Panc1 (cell line): ENCODE data around the gene CDK5. TPM values are rescaled to one million over a fixed set of nuclear protein-coding genes. Genes with fewer than 3 reads are reported as not detected.
A peak's percentile ranks its signal among the peaks of the same experiment; 100 is the strongest.

Experiments used
- ATAC-seq: fragments of 200-7000 bp; cut with Tn5 transposase; 2 replicates; pipeline ENCODE4 v1.9.1; 2020; ENCODE audit warnings: mild to moderate bottlenecking, moderate library complexity
- BruUV-seq: library from RNA; stranded (reverse); fragments of 400-500 nt; replicated peaks from 2 replicates; lab custom pipeline; 2021; lab: Mats Ljungman, UMichigan
- CTCF ChIA-PET: fragments of 300-600 bp; sonication (Branson Sonifier 250); formaldehyde crosslinking; loops from one replicate; lab custom pipeline; 2022; ENCODE audit warnings: antibody characterized with exemption; lab: Charles Lee
- POLR2A ChIA-PET: fragments of 300-600 bp; sonication (Branson Sonifier 250); formaldehyde crosslinking; loops from one replicate; lab custom pipeline; 2022; ENCODE audit warnings: antibody characterized with exemption; lab: Charles Lee
- DNase-seq: peaks from one replicate; pipeline ENCODE4 v3.0.0-alpha.2; 2010; ENCODE audit warnings: low read depth, low spot score
- H3K27ac ChIP-seq: 2 replicates; pipeline ENCODE4 v1.5.1; 2011; ENCODE audit warnings: mild to moderate bottlenecking, low read length, inconsistent platforms
- H3K27me3 ChIP-seq: fragments of 200-500 bp; sonication (Bioruptor generic); 2 replicates; pipeline ENCODE4 v1.6.0; 2014; ENCODE audit warnings: low read length, inconsistent platforms; ENCODE audit not compliant: control insufficient read depth, insufficient read depth
- H3K36me3 ChIP-seq: fragments of 200-500 bp; sonication (Bioruptor generic); 2 replicates; pipeline ENCODE4 v1.5.1; 2014; ENCODE audit warnings: inconsistent platforms, mild to moderate bottlenecking, low read length, moderate library complexity; ENCODE audit not compliant: control insufficient read depth, insufficient read depth
- H3K4me1 ChIP-seq: 2 replicates; pipeline ENCODE4 v1.5.1; 2011; ENCODE audit warnings: inconsistent platforms, mild to moderate bottlenecking, low read length, moderate library complexity; ENCODE audit not compliant: control insufficient read depth, insufficient read depth
- H3K4me3 ChIP-seq, 2 experiments: 2 replicates each; pipeline ENCODE4 v1.5.1; 2011 to 2012; ENCODE audit warnings: low read depth in 2 of 2, low read length in 2 of 2, mild to moderate bottlenecking in 2 of 2, inconsistent platforms in 1 of 2, moderate library complexity in 1 of 2
- H3K9me3 ChIP-seq: fragments of 200-500 bp; sonication (Bioruptor generic); 2 replicates; pipeline ENCODE4 v1.5.1; 2014; ENCODE audit warnings: low read depth, mild to moderate bottlenecking, inconsistent platforms, low read length, moderate library complexity; ENCODE audit not compliant: control insufficient read depth, insufficient read depth
- POLR2AphosphoS5 ChIP-seq: IDR thresholded peaks from 2 replicates; pipeline ENCODE4 v1.6.1; 2012; ENCODE audit warnings: mild to moderate bottlenecking, low read depth, low read length, moderate library complexity
- SIN3A ChIP-seq: IDR thresholded peaks from 2 replicates; pipeline ENCODE4 v1.6.1; 2012; ENCODE audit warnings: low read depth, mild to moderate bottlenecking, low read length, moderate library complexity, borderline replicate concordance; ENCODE audit not compliant: insufficient read depth
- TCF7L2 ChIP-seq: IDR thresholded peaks from 2 replicates; pipeline ENCODE4 v1.6.1; 2011; ENCODE audit warnings: mild to moderate bottlenecking, low read depth, low read length, inconsistent platforms
- in situ Hi-C: cut with HindIII; loops from 2 replicates; pipeline ENCODE4 v1.10.0; 2016; ENCODE audit warnings: low sequenced_read_pairs, low pct_unique_long_range_greater_than_20kb
- intact Hi-C: fragments of 100-400 bp; cut with micrococcal nuclease; formaldehyde crosslinking; loops from one replicate; pipeline ENCODE4 v1.10.0; 2022; ENCODE audit not compliant: unreplicated experiment
- total RNA-seq: library from RNA; stranded (reverse); gene quantifications from one replicate; pipeline ENCODE4 v1.2.1, GENCODE V29; 2021; ENCODE audit not compliant: unreplicated experiment
- TF ChIP-seq, protein P1 (sequence below), 2 experiments: IDR thresholded peaks; 2 replicates each; pipeline ENCODE4 v1.6.1; 2011 to 2012; ENCODE audit warnings: low read depth in 2 of 2, control low read depth in 1 of 2, low read length in 1 of 2, mild to moderate bottlenecking in 1 of 2, moderate library complexity in 1 of 2; ENCODE audit not compliant: insufficient read depth in 1 of 2
- TF ChIP-seq, protein P2 (sequence below): fragments of 450-650 bp; IDR thresholded peaks from 2 replicates; pipeline ENCODE4 v1.5.1; 2017; ENCODE audit warnings: mild to moderate bottlenecking

The CDK5 gene
- total RNA-seq, 1 experiment from 2014 or later = 25.6 TPM

- peak overlapping the region; percentile 83 for H3K27ac ChIP-seq
- H3K4me1 ChIP-seq = peaks cover 40% of the 10 kb centered on the region
- no peak for ATAC-seq
- no peak for DNase-seq
- H3K9me3 ChIP-seq = no peaks in the 10 kb centered on the region
- intact Hi-C loops = no loop called here
- in situ Hi-C loops = no loop called here
- CTCF ChIA-PET = interaction anchor here (1.1 kb wide), 1 partner anchor 17 kb away, joined by 3 read pairs; no protein-coding TSS in a partner anchor
- H3K27me3 ChIP-seq = no peaks in the 10 kb centered on the region
- H3K4me3 ChIP-seq = peak overlapping the region; percentile 63 to 93
- POLR2A ChIA-PET = interaction anchor here (1.2 kb wide), 1 partner anchor 24 kb away, joined by 6 read pairs; no protein-coding TSS in a partner anchor
- BruUV-seq = no TSS peak
- TF ChIP-seq TCF7L2 = no peak
- no peak for TF ChIP-seq SIN3A
- TF ChIP-seq, protein P1, sequence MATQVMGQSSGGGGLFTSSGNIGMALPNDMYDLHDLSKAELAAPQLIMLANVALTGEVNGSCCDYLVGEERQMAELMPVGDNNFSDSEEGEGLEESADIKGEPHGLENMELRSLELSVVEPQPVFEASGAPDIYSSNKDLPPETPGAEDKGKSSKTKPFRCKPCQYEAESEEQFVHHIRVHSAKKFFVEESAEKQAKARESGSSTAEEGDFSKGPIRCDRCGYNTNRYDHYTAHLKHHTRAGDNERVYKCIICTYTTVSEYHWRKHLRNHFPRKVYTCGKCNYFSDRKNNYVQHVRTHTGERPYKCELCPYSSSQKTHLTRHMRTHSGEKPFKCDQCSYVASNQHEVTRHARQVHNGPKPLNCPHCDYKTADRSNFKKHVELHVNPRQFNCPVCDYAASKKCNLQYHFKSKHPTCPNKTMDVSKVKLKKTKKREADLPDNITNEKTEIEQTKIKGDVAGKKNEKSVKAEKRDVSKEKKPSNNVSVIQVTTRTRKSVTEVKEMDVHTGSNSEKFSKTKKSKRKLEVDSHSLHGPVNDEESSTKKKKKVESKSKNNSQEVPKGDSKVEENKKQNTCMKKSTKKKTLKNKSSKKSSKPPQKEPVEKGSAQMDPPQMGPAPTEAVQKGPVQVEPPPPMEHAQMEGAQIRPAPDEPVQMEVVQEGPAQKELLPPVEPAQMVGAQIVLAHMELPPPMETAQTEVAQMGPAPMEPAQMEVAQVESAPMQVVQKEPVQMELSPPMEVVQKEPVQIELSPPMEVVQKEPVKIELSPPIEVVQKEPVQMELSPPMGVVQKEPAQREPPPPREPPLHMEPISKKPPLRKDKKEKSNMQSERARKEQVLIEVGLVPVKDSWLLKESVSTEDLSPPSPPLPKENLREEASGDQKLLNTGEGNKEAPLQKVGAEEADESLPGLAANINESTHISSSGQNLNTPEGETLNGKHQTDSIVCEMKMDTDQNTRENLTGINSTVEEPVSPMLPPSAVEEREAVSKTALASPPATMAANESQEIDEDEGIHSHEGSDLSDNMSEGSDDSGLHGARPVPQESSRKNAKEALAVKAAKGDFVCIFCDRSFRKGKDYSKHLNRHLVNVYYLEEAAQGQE (IDR thresholded peaks at IDR 0.05; ENCODE audit: insufficient read depth in 1 of 2, low read depth in 2 of 2, low read length in 1 of 2) = no peak
- TF ChIP-seq, protein P2, sequence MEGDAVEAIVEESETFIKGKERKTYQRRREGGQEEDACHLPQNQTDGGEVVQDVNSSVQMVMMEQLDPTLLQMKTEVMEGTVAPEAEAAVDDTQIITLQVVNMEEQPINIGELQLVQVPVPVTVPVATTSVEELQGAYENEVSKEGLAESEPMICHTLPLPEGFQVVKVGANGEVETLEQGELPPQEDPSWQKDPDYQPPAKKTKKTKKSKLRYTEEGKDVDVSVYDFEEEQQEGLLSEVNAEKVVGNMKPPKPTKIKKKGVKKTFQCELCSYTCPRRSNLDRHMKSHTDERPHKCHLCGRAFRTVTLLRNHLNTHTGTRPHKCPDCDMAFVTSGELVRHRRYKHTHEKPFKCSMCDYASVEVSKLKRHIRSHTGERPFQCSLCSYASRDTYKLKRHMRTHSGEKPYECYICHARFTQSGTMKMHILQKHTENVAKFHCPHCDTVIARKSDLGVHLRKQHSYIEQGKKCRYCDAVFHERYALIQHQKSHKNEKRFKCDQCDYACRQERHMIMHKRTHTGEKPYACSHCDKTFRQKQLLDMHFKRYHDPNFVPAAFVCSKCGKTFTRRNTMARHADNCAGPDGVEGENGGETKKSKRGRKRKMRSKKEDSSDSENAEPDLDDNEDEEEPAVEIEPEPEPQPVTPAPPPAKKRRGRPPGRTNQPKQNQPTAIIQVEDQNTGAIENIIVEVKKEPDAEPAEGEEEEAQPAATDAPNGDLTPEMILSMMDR = no peak
- TF ChIP-seq POLR2AphosphoS5 = no peak
- H3K36me3 ChIP-seq = no peaks in the 10 kb centered on the region; the same call in 1 of the 2 replicates
Observed at GRCh38 chr7:151085329-151085690, 27.6 kb upstream of the CDK5 start.

GRCh38 chr7:151083824-151084160 lies 26.1 kb upstream of the CDK5 start:
- DNase-seq (no peak), ATAC-seq (no peak)
- Histone ChIP-seq H3K27ac (peak overlapping the region; percentile 91), H3K4me1 (peaks cover 38% of the 10 kb centered on the region), H3K36me3 (no peaks in the 10 kb centered on the region; the same call in 1 of the 2 replicates), H3K27me3 (no peaks in the 10 kb centered on the region), H3K4me3 (peak overlapping the region; percentile 74 to 93), H3K9me3 (no peaks in the 10 kb centered on the region)
- ChIA-PET POLR2A (interaction anchor here (0.7 kb wide), 1 partner anchor 23 kb away, joined by 4 read pairs; no protein-coding TSS in a partner anchor), CTCF (no interaction called here)
- TF ChIP-seq TCF7L2 (no peak), SIN3A (no peak), POLR2AphosphoS5 (no peak)
- TF ChIP-seq, protein P1 (IDR thresholded peaks at IDR 0.05; ENCODE audit: insufficient read depth in 1 of 2, low read depth in 2 of 2, low read length in 1 of 2) = no peak
- BruUV-seq = no TSS peak
- in situ Hi-C loops (no loop called here), intact Hi-C loops (no loop called here)
